Liver (tissue), 9 donors: ENCODE data around the gene TIMP1. TPM values are rescaled to one million over a fixed set of nuclear protein-coding genes. Genes with fewer than 3 reads are reported as not detected.

Source experiments
- DNase-seq: peaks from one replicate; pipeline ENCODE4 v3.0.0-alpha.2; 2017; ENCODE audit warnings: low spot score
- H3K27ac ChIP-seq, 2 donors: one replicate each; pipeline ENCODE4 v1.7.0; 2013; ENCODE audit warnings: inconsistent platforms in 2 of 2, low read length in 2 of 2, control low read depth in 1 of 2, low read depth in 1 of 2, mild to moderate bottlenecking in 1 of 2
- H3K27me3 ChIP-seq, 4 donors: one replicate each; pipeline versions ENCODE4 v1.6.1 to v1.7.0; 2013; ENCODE audit warnings: low read length in 3 of 4, inconsistent platforms in 1 of 4, mild to moderate bottlenecking in 1 of 4, moderate library complexity in 1 of 4; ENCODE audit not compliant: control insufficient read depth in 4 of 4, insufficient read depth in 4 of 4
- H3K36me3 ChIP-seq, 4 donors: one replicate each; pipeline versions ENCODE4 v1.6.1 to v1.7.0; 2013; ENCODE audit warnings: low read length in 3 of 4, mild to moderate bottlenecking in 3 of 4, low read depth in 1 of 4, moderate library complexity in 1 of 4; ENCODE audit not compliant: control insufficient read depth in 4 of 4, insufficient read depth in 3 of 4
- H3K4me1 ChIP-seq, 4 donors: one replicate each; pipeline versions ENCODE4 v1.6.1 to v1.7.0; 2013; ENCODE audit warnings: low read length in 3 of 4, mild to moderate bottlenecking in 3 of 4, moderate library complexity in 1 of 4; ENCODE audit not compliant: control insufficient read depth in 4 of 4, insufficient read depth in 4 of 4
- H3K4me3 ChIP-seq, 3 donors: one replicate each; pipeline versions ENCODE4 v1.6.1 to v1.7.0; 2013; ENCODE audit warnings: low read length in 3 of 3, control low read depth in 1 of 3, low read depth in 1 of 3, mild to moderate bottlenecking in 1 of 3
- H3K9ac ChIP-seq, 2 donors: one replicate each; pipeline ENCODE4 v1.7.0; 2013; ENCODE audit warnings: low read length in 2 of 2, mild to moderate bottlenecking in 2 of 2, moderate library complexity in 2 of 2, control low read depth in 1 of 2, low read depth in 1 of 2
- H3K9me3 ChIP-seq, 4 donors: one replicate each; pipeline versions ENCODE4 v1.6.1 to v1.7.0; 2013; ENCODE audit warnings: low read length in 3 of 4; ENCODE audit not compliant: control insufficient read depth in 4 of 4
- EGR1 ChIP-seq, 2 donors: IDR thresholded peaks; 2 replicates each; pipeline ENCODE4 v1.6.1; 2016 to 2018; ENCODE audit warnings: antibody characterized with exemption in 2 of 2, low read depth in 2 of 2
- FOXA1 ChIP-seq: IDR thresholded peaks from 2 replicates; pipeline ENCODE4 v1.6.1; 2016; ENCODE audit warnings: antibody characterized with exemption
- FOXA2 ChIP-seq: IDR thresholded peaks from 2 replicates; pipeline ENCODE4 v1.6.1; 2016; ENCODE audit warnings: antibody characterized with exemption
- GABPA ChIP-seq, 2 donors: IDR thresholded peaks in 1 of 2; conservative IDR thresholded peaks in 1 of 2; 2 replicates each; pipeline ENCODE4 v1.6.1; 2016; ENCODE audit warnings: antibody characterized with exemption in 2 of 2, mild to moderate bottlenecking in 1 of 2, moderate library complexity in 1 of 2
- HNF4A ChIP-seq, 2 donors: conservative IDR thresholded peaks; 2 replicates each; pipeline ENCODE4 v1.6.1; 2016; ENCODE audit warnings: antibody characterized with exemption in 2 of 2, mild to moderate bottlenecking in 2 of 2
- HNF4G ChIP-seq: IDR thresholded peaks from 2 replicates; pipeline ENCODE4 v1.6.1; 2016; ENCODE audit warnings: antibody characterized with exemption
- JUND ChIP-seq, 2 donors: IDR thresholded peaks; 2 replicates each; pipeline ENCODE4 v1.6.1; 2016; ENCODE audit warnings: antibody characterized with exemption in 2 of 2
- NR2F2 ChIP-seq: IDR thresholded peaks from 2 replicates; pipeline ENCODE4 v1.6.1; 2016; ENCODE audit warnings: antibody characterized with exemption
- RAD21 ChIP-seq, 2 donors: IDR thresholded peaks; 2 replicates each; pipeline ENCODE4 v1.6.1; 2016; ENCODE audit warnings: antibody characterized with exemption in 2 of 2, mild to moderate bottlenecking in 2 of 2
- RXRA ChIP-seq, 2 donors: IDR thresholded peaks; 2 replicates each; pipeline ENCODE4 v1.6.1; 2017 to 2018; ENCODE audit warnings: antibody characterized with exemption in 2 of 2, mild to moderate bottlenecking in 1 of 2
- SP1 ChIP-seq: IDR thresholded peaks from 2 replicates; pipeline ENCODE4 v1.6.1; 2018; ENCODE audit warnings: antibody characterized with exemption, mild to moderate bottlenecking
- TAF1 ChIP-seq: conservative IDR thresholded peaks from 2 replicates; pipeline ENCODE4 v1.6.1; 2016; ENCODE audit warnings: antibody characterized with exemption, mild to moderate bottlenecking
- YY1 ChIP-seq: IDR thresholded peaks from 2 replicates; pipeline ENCODE4 v1.6.1; 2016; ENCODE audit warnings: antibody characterized with exemption, mild to moderate bottlenecking
- WGBS: extraction: QIAGEN DNeasy Blood & Tissue Kit; methylation state at CpG from one replicate; pipeline ENCODE4 v1.1.7; 2013; 5-methylcytosine and 5-hydroxymethylcytosine counted together
- polyA plus RNA-seq, 2 donors: library from polyadenylated mRNA; stranded (reverse) in 1 of 2; unstranded in 1 of 2; fragments of 200-250 nt in 1 of 2; fragments of >200 nt in 1 of 2; fragmentation: Nextera tagmentation in 1 of 2; extraction: Ambion mirVana in 1 of 2; gene quantifications; one replicate each; pipeline versions ENCODE4 v1.2.1 to v1.2.3, GENCODE V29; 2013 to 2015
- total RNA-seq, 2 donors: library from RNA; depleted of rRNA; stranded (reverse); fragments of >200 nt; gene quantifications; one replicate each; pipeline ENCODE4 v1.2.3, GENCODE V29; 2014
- TF ChIP-seq, protein P1 (sequence below): IDR thresholded peaks from 2 replicates; pipeline ENCODE4 v1.6.1; 2016; ENCODE audit warnings: antibody characterized with exemption
- TF ChIP-seq, protein P2 (sequence below): IDR thresholded peaks from 2 replicates; pipeline ENCODE4 v1.6.1; 2016; ENCODE audit warnings: antibody characterized with exemption
- TF ChIP-seq, protein P3 (sequence below): IDR thresholded peaks from 2 replicates; pipeline ENCODE4 v1.6.1; 2016; ENCODE audit warnings: antibody characterized with exemption, mild to moderate bottlenecking
- TF ChIP-seq, protein P4 (sequence below): fragments of 150-350 bp; IDR thresholded peaks from 2 replicates; pipeline ENCODE4 v1.5.1; 2017; ENCODE audit warnings: improper control_type of control experiment, low read depth, low read length; ENCODE audit not compliant: missing input control
- TF ChIP-seq, protein P5 (sequence below): IDR thresholded peaks from 2 replicates; pipeline ENCODE4 v1.6.1; 2016; ENCODE audit warnings: antibody characterized with exemption
- donor health status: healthy.
- donor health status: healthy.
- donor health status: healthy.
- donor health status: healthy.
- donor health status: healthy.

TIMP1 gene
- total and polyA plus RNA-seq, 4 donors = 18.0 to 1,609 (median 146) TPM

DNA sequence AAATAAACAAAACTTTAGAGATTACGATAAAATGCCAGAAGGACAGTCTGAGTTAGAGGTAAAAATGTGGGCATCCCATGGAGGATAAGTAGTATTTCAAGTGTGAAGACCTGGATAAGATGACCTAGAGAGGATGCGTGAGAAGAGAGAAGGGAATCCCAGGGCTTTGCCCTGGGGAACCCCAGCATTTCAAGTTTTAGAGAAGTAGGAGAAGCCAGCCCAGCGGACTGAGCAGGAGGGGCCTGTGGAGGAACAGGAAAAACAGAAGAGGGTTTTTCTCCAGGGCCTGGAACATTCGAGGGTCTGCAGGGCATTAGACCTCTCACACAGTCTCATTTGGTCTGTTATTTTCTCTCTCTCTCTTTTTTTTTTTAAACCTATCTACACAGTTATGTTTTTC lies 50.4 kb downstream of the TIMP1 start:
- Histone ChIP-seq H3K9me3 (no peaks in the 10 kb centered on the region), H3K27ac (no peak overlapping the region), H3K4me1 (peaks cover 0 to 7% (median 0%) of the 10 kb centered on the region in 4 donors), H3K36me3 (peaks cover 0 to 14% (median 4%) of the 10 kb centered on the region in 4 donors), H3K9ac (no peak overlapping the region), H3K4me3 (no peak overlapping the region), H3K27me3 (no peaks in the 10 kb centered on the region)
- TF ChIP-seq, protein P1, sequence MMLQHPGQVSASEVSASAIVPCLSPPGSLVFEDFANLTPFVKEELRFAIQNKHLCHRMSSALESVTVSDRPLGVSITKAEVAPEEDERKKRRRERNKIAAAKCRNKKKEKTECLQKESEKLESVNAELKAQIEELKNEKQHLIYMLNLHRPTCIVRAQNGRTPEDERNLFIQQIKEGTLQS = no peak
- TF ChIP-seq, protein P2, sequence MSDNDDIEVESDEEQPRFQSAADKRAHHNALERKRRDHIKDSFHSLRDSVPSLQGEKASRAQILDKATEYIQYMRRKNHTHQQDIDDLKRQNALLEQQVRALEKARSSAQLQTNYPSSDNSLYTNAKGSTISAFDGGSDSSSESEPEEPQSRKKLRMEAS = no peak
- TF ChIP-seq SP1 = no peak
- no peak for TF ChIP-seq HNF4A (conservative IDR thresholded peaks at IDR 0.05)
- TF ChIP-seq FOXA1 = no peak
- no peak for TF ChIP-seq NR2F2
- TF ChIP-seq RAD21 (IDR thresholded peaks at IDR 0.05) = no peak
- TF ChIP-seq, protein P3, sequence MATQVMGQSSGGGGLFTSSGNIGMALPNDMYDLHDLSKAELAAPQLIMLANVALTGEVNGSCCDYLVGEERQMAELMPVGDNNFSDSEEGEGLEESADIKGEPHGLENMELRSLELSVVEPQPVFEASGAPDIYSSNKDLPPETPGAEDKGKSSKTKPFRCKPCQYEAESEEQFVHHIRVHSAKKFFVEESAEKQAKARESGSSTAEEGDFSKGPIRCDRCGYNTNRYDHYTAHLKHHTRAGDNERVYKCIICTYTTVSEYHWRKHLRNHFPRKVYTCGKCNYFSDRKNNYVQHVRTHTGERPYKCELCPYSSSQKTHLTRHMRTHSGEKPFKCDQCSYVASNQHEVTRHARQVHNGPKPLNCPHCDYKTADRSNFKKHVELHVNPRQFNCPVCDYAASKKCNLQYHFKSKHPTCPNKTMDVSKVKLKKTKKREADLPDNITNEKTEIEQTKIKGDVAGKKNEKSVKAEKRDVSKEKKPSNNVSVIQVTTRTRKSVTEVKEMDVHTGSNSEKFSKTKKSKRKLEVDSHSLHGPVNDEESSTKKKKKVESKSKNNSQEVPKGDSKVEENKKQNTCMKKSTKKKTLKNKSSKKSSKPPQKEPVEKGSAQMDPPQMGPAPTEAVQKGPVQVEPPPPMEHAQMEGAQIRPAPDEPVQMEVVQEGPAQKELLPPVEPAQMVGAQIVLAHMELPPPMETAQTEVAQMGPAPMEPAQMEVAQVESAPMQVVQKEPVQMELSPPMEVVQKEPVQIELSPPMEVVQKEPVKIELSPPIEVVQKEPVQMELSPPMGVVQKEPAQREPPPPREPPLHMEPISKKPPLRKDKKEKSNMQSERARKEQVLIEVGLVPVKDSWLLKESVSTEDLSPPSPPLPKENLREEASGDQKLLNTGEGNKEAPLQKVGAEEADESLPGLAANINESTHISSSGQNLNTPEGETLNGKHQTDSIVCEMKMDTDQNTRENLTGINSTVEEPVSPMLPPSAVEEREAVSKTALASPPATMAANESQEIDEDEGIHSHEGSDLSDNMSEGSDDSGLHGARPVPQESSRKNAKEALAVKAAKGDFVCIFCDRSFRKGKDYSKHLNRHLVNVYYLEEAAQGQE = no peak
- TF ChIP-seq, protein P4, sequence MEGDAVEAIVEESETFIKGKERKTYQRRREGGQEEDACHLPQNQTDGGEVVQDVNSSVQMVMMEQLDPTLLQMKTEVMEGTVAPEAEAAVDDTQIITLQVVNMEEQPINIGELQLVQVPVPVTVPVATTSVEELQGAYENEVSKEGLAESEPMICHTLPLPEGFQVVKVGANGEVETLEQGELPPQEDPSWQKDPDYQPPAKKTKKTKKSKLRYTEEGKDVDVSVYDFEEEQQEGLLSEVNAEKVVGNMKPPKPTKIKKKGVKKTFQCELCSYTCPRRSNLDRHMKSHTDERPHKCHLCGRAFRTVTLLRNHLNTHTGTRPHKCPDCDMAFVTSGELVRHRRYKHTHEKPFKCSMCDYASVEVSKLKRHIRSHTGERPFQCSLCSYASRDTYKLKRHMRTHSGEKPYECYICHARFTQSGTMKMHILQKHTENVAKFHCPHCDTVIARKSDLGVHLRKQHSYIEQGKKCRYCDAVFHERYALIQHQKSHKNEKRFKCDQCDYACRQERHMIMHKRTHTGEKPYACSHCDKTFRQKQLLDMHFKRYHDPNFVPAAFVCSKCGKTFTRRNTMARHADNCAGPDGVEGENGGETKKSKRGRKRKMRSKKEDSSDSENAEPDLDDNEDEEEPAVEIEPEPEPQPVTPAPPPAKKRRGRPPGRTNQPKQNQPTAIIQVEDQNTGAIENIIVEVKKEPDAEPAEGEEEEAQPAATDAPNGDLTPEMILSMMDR = no peak
- TF ChIP-seq RXRA (IDR thresholded peaks at IDR 0.05) = no peak
- TF ChIP-seq YY1 = no peak
- no peak for TF ChIP-seq GABPA (IDR thresholded peaks at IDR 0.05 in 1 of 2, conservative IDR thresholded peaks at IDR 0.05 in 1 of 2)
- no peak for TF ChIP-seq FOXA2
- no peak for TF ChIP-seq TAF1
- no peak for TF ChIP-seq HNF4G
- no peak for TF ChIP-seq EGR1 (IDR thresholded peaks at IDR 0.05; ENCODE audit: low read depth in 2 of 2)
- WGBS = 59% methylated on average over 4 of the region's 4 CpGs
- DNase-seq = no peak

DNA sequence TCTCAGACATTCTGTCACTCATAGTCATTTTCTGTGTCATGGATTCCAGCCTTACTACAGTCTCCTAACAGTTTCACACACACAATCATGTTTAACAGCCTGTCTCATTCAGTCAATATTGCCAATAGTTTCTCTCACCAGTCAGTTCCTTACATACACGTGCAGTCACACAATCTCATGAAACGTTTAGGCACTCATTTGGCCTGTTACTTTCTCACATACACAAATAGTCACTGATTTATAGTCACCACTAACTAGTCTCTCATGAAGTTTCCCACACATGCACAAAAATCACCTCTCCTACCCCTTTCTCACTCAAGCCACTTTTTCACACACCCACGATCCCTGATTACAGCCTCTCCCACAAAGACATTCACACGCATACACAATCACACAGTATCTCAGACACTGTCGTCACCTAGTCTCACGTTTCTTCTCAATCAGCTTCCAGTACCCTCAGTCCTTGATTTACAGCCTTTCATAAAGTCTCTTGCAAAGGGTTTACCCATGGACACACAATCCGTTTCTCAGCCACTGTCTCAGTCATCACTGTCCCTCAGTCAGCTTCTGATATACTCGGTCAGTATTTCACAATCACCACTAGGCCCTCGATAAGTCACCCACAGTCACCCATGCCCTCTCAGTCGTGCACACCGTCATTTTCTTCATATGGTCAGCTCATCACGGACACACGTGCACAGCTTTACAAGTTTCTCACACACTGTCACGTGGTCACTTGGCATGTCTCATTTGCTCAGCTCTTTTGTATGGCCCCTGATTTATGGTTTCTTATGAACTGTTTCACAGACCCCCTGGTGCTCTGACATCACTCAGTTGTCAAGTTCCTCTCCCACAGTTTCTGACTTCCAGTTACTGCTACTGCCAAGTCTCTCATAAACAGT lies 51.7 kb downstream of the TIMP1 start:
- Histone ChIP-seq H3K27me3 (no peaks in the 10 kb centered on the region), H3K4me3 (no peak overlapping the region), H3K9ac (no peak overlapping the region), H3K27ac (no peak overlapping the region), H3K9me3 (peaks cover 0 to under 1% (median 0%) of the 10 kb centered on the region in 4 donors), H3K4me1 (peaks cover 0 to 5% (median 0%) of the 10 kb centered on the region in 4 donors), H3K36me3 (peaks cover 3 to 21% (median 8%) of the 10 kb centered on the region in 4 donors)
- TF ChIP-seq NR2F2 (no peak), JUND (IDR thresholded peaks at IDR 0.05) (no peak), GABPA (IDR thresholded peaks at IDR 0.05 in 1 of 2, conservative IDR thresholded peaks at IDR 0.05 in 1 of 2) (no peak), RXRA (IDR thresholded peaks at IDR 0.05) (no peak), SP1 (no peak), TAF1 (no peak), YY1 (no peak), FOXA1 (no peak)
- TF ChIP-seq, protein P2 = no peak
- TF ChIP-seq, protein P1 = no peak
- TF ChIP-seq, protein P5, sequence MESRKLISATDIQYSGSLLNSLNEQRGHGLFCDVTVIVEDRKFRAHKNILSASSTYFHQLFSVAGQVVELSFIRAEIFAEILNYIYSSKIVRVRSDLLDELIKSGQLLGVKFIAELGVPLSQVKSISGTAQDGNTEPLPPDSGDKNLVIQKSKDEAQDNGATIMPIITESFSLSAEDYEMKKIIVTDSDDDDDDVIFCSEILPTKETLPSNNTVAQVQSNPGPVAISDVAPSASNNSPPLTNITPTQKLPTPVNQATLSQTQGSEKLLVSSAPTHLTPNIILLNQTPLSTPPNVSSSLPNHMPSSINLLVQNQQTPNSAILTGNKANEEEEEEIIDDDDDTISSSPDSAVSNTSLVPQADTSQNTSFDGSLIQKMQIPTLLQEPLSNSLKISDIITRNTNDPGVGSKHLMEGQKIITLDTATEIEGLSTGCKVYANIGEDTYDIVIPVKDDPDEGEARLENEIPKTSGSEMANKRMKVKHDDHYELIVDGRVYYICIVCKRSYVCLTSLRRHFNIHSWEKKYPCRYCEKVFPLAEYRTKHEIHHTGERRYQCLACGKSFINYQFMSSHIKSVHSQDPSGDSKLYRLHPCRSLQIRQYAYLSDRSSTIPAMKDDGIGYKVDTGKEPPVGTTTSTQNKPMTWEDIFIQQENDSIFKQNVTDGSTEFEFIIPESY = no peak
- TF ChIP-seq, protein P3 = no peak
- DNase-seq = no peak
- WGBS = 69% methylated on average over 14 of the region's 14 CpGs
